Measurements from ENCODE around the gene RBFOX1.

DNA sequence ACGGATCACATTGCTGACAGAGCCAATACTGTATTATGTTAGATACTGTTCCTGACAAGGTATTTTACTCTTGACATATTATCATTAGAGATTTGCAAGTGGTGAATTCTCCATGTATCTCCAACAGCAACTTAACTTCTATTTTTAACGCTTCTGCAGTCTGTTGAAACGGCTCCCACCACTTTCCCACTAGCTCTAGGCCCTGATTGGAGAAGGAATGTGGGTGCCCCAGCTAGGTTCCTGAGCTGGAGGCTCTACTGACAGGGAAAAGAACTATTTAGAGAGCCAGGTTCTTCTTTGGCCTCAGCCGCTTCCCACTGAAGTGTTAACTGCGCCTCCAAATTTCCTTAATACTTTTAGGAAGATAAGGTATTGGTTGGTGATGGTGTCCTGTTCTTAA lies 191.8 kb downstream of the RBFOX1 start:
- no peak for TF ChIP-seq CTCF (IDR thresholded peaks at IDR 0.05)
- no peak for TF ChIP-seq EZH2 (IDR thresholded peaks at IDR 0.05; ENCODE audit: borderline replicate concordance, insufficient read depth, low read depth, low read length, poor library complexity, severe bottlenecking)
